ENCODE results near the gene KCNMA1.
"Not testable (repeated sequence)": the region's sequence is repeated elsewhere in the genome, so short reads cannot be mapped to it uniquely, and the experiment has no call there.

The KCNMA1 gene

DNA sequence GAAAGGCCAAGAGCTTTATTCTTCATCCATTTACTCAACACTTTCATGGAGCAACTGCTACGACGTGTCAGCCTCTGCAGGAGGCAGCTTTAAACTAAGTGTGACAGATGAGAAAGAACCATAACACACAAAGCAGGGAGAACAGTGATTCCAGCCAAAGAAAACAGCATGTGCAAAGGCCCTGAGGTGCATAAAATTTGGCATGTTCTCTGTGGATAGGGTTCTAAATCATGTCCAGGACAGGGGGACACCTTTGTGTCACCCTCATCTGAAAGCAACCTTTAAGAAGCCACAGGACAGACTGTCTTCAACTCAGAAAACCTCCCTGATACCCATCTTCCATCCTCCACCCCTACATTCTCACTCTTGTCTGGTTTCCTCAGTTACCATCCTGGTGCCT, 116.6 kb downstream of the KCNMA1 start:
- no peak overlapping the region for H3K27ac ChIP-seq (ENCODE audit: low read length)
- H3K4me3 ChIP-seq (ENCODE audit: low read length) = no peak overlapping the region
- H3K4me1 ChIP-seq (ENCODE audit: control insufficient read depth, insufficient read depth, low read length) = no peaks in the 10 kb centered on the region; the same call in 1 of the 2 replicates
- H3K27me3 ChIP-seq (ENCODE audit: control insufficient read depth, insufficient read depth, low read length) = no peaks in the 10 kb centered on the region
- WGBS (ENCODE audit: insufficient coverage, insufficient read length) = no CpG with 5 or more reads among the region's 2 CpGs
- no peaks in the 10 kb centered on the region for H3K9me3 ChIP-seq (ENCODE audit: control insufficient read depth, insufficient read depth, low read length)
- no peak for DNase-seq (ENCODE audit: low read depth, low spot score)
- H3K36me3 ChIP-seq (ENCODE audit: control insufficient read depth, insufficient read depth, low read length) = no peaks in the 10 kb centered on the region

DNA sequence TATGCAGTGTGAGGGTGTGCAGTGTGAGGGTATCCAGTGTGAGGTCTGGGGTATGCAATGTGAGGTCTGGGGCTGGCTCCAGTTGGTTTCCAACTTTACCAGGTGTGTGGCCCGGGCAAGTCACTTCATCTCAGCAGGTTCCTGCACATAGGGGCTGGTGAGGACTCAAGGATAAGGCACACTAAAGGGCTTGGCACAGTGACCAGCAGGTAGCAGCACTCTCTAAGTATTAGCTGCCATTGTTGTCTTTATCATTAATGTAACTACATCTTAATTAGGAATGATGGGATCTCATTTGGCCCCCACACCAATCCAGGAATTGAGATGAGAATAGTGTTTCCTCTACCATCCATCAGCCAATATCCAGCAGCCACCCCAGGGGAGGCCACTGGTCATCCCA, 117.3 kb downstream of the KCNMA1 start:
- H3K4me1 ChIP-seq (ENCODE audit: control insufficient read depth, insufficient read depth, low read length) = no peaks in the 10 kb centered on the region; the same call in 1 of the 2 replicates
- H3K27ac ChIP-seq (ENCODE audit: low read length) = no peak overlapping the region
- no peaks in the 10 kb centered on the region for H3K27me3 ChIP-seq (ENCODE audit: control insufficient read depth, insufficient read depth, low read length)
- no CpG with 5 or more reads among the region's 1 CpG for WGBS (ENCODE audit: insufficient coverage, insufficient read length)
- H3K36me3 ChIP-seq (ENCODE audit: control insufficient read depth, insufficient read depth, low read length) = no peaks in the 10 kb centered on the region
- no peak for DNase-seq (ENCODE audit: low read depth, low spot score)
- no peaks in the 10 kb centered on the region for H3K9me3 ChIP-seq (ENCODE audit: control insufficient read depth, insufficient read depth, low read length)
- no peak overlapping the region for H3K4me3 ChIP-seq (ENCODE audit: low read length)

DNA sequence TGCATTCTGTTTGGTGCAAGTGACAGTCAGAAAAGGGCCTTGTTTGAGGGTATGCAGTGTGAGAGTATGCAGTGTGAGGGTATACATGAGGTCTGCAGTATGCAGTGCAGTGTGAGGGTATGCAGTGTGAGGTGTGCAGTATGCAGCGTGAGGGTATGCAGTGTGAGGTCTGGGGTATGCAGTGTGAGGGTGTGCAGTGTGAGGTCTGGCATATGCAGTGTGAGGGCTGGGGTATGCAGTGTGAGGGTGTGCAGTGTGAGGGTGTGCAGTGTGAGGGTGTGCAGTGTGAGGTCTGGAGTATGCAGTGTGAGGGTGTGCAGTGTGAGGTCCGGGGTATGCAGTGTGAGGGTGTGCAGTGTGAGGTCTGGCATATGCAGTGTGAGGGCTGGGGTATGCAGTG, 117.8 kb downstream of the KCNMA1 start:
- not testable (repeated sequence) for H3K27me3 ChIP-seq (ENCODE audit: control insufficient read depth, insufficient read depth, low read length); H3K4me1 ChIP-seq (ENCODE audit: control insufficient read depth, insufficient read depth, low read length); H3K9me3 ChIP-seq (ENCODE audit: control insufficient read depth, insufficient read depth, low read length); H3K36me3 ChIP-seq (ENCODE audit: control insufficient read depth, insufficient read depth, low read length); DNase-seq (ENCODE audit: low read depth, low spot score); H3K4me3 ChIP-seq (ENCODE audit: low read length); H3K27ac ChIP-seq (ENCODE audit: low read length)
- WGBS (ENCODE audit: insufficient coverage, insufficient read length) = no CpG with 5 or more reads among the region's 2 CpGs

DNA sequence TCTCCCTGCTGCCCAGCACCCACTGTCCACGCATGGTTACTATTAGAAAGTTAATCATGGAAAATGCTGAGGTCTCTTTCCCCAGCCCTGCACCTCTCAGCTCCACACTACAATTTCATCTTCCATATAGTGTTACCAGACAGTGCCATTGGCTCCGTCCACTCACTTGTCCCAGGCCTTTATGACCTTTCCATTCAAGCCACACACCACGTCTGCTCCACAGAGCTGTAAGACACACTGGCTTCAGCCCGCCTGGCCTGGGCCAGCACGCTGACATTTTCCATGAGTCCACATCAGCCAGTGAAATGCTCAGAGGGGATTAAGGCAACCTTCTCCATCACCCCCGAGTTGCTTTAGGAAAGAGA, 118.7 kb downstream of the KCNMA1 start:
- H3K4me3 ChIP-seq (ENCODE audit: low read length) = no peak overlapping the region
- no peaks in the 10 kb centered on the region for H3K36me3 ChIP-seq (ENCODE audit: control insufficient read depth, insufficient read depth, low read length)
- H3K4me1 ChIP-seq (ENCODE audit: control insufficient read depth, insufficient read depth, low read length) = no peaks in the 10 kb centered on the region
- no peak for DNase-seq (ENCODE audit: low read depth, low spot score)
- no CpG with 5 or more reads among the region's 6 CpGs for WGBS (ENCODE audit: insufficient coverage, insufficient read length)
- no peaks in the 10 kb centered on the region for H3K27me3 ChIP-seq (ENCODE audit: control insufficient read depth, insufficient read depth, low read length)
- no peak overlapping the region for H3K27ac ChIP-seq (ENCODE audit: low read length)
- H3K9me3 ChIP-seq (ENCODE audit: control insufficient read depth, insufficient read depth, low read length) = no peaks in the 10 kb centered on the region

DNA sequence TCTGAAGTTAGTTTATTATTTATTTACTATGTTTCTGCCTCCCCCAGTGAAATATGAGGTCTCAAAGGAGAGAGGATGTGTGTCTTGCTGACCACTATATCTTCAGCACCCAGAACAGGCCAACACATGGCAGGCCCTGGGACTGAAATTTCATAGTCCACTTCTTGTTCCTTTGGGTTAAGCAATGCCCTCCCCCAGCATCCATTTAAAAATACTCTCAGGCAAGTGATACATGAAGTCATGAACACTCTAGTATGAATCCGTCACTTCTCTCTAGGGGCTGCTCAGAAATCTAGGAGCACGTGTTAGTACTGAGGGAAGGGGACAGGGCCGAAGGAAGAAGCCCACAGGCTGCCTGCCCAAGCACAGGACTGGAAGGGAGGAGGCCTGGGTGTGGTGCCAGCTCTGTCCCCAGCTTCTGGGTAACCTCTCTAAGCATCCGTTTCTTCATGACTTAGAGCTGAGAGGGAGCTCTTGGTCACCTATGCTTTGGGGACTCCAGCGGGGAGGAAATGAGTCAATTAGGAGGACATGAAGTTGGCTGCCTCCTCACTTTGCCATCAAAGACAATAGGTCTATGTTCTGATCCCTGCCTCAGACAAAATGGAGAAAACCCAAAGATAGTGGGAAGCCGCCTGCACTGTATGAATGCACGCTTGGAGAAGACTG, 119.2 kb downstream of the KCNMA1 start:
- H3K4me3 ChIP-seq (ENCODE audit: low read length) = no peak overlapping the region
- H3K36me3 ChIP-seq (ENCODE audit: control insufficient read depth, insufficient read depth, low read length) = no peaks in the 10 kb centered on the region
- no peaks in the 10 kb centered on the region for H3K27me3 ChIP-seq (ENCODE audit: control insufficient read depth, insufficient read depth, low read length)
- no peak overlapping the region for H3K27ac ChIP-seq (ENCODE audit: low read length)
- no peaks in the 10 kb centered on the region for H3K9me3 ChIP-seq (ENCODE audit: control insufficient read depth, insufficient read depth, low read length)
- H3K4me1 ChIP-seq (ENCODE audit: control insufficient read depth, insufficient read depth, low read length) = no peaks in the 10 kb centered on the region
- DNase-seq (ENCODE audit: low read depth, low spot score) = no peak
- no CpG with 5 or more reads among the region's 7 CpGs for WGBS (ENCODE audit: insufficient coverage, insufficient read length)

DNA sequence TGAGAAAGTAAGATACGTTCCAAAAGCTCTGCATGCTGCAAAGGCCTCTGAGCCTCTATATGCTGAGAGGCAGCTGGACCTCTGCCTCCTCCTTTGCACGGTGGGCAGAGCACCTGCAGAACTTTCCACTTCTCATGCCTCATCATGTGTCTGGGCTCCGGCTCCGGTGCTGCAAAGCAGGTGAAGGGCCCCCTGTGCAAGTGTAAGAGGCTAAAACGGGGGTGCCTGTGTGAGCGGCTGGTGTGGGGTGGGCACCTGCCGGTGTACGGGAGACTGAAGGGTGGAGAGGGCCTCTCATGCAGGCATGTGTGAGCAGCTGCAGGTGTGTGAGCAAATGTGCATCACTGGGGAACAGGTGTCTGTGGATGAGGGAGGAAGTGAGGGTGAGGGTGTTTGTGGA, 121.0 kb downstream of the KCNMA1 start:
- no CpG with 5 or more reads among the region's 8 CpGs for WGBS (ENCODE audit: insufficient coverage, insufficient read length)
- H3K27me3 ChIP-seq (ENCODE audit: control insufficient read depth, insufficient read depth, low read length) = no peaks in the 10 kb centered on the region
- no peak for DNase-seq (ENCODE audit: low read depth, low spot score)
- H3K4me3 ChIP-seq (ENCODE audit: low read length) = no peak overlapping the region
- H3K36me3 ChIP-seq (ENCODE audit: control insufficient read depth, insufficient read depth, low read length) = no peaks in the 10 kb centered on the region
- no peaks in the 10 kb centered on the region; the same call in 1 of the 2 replicates for H3K4me1 ChIP-seq (ENCODE audit: control insufficient read depth, insufficient read depth, low read length)
- no peak overlapping the region for H3K27ac ChIP-seq (ENCODE audit: low read length)
- no peaks in the 10 kb centered on the region for H3K9me3 ChIP-seq (ENCODE audit: control insufficient read depth, insufficient read depth, low read length)

DNA sequence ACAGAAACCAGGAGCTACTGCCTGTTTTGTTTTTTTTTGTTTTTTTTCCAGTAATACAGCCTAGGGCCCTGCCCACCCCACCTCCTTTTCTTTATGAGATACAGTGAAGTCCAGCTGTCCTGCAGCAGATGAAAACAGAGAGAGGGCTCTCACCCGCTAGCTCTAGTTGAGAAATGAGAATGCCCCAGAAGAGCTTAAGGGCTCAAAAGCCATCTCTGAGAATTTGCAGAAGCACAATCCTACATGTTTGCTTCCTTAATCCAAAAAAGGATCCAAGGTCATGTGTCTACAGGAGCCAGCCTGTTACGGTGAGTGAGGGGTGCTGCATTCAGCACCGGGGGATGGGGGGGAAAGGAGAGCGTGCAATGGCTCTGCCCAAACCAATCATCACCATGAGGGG, 122.7 kb downstream of the KCNMA1 start:
- Histone ChIP-seq H3K4me1 (ENCODE audit: control insufficient read depth, insufficient read depth, low read length) (no peaks in the 10 kb centered on the region; the same call in 1 of the 2 replicates), H3K27me3 (ENCODE audit: control insufficient read depth, insufficient read depth, low read length) (no peaks in the 10 kb centered on the region), H3K4me3 (ENCODE audit: low read length) (no peak overlapping the region), H3K36me3 (ENCODE audit: control insufficient read depth, insufficient read depth, low read length) (no peaks in the 10 kb centered on the region), H3K27ac (ENCODE audit: low read length) (no peak overlapping the region), H3K9me3 (ENCODE audit: control insufficient read depth, insufficient read depth, low read length) (no peaks in the 10 kb centered on the region)
- WGBS (ENCODE audit: insufficient coverage, insufficient read length) = no CpG with 5 or more reads among the region's 4 CpGs
- no peak for DNase-seq (ENCODE audit: low read depth, low spot score)

DNA sequence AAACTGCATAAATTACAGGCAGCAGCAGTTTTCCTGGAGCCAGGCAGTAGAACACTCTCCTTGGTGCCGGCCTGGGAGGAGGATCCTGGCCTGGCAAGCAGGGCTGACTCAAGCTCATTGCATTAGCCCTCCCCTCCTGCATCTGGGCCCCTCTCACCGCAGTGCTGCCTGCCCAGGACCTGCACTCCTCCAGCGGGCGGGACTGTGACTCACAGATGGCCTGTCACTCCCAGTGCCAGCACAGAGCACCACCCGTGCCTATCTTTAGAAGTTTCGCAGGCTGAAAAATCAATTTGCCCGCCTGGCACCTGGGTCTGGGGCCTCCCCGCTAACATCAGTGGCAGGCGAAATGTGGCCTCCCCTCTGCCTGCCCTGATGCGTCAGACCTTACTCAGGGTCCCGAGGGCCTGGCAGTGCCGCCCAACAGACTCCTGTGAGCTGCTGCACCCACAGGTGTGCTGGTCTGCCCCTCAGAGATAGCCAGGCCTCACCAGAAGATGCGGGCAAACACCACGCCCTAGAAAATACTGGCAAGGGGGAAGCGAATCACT, 123.8 kb downstream of the KCNMA1 start:
- no CpG with 5 or more reads among the region's 15 CpGs for WGBS (ENCODE audit: insufficient coverage, insufficient read length)
- no peaks in the 10 kb centered on the region for H3K9me3 ChIP-seq (ENCODE audit: control insufficient read depth, insufficient read depth, low read length)

DNA sequence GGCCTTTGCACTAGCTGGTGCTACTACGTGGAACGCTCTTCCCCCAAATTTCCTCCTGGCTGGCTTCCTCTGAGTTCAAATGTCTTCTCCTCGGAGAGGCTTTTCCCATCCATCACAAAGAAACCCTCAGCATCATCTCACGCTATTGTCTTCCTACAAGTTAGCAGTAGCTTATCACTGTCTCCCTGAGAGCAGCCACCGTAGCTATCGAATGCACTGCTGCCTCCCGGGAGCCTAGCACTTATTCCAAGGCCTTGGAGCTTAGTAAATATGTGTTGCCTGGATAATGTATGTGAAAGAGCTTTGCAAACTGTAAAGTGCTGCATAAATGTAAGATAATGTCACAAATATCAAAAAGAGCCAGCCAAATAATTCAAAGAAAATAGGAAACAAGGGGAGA, 124.4 kb downstream of the KCNMA1 start:
- WGBS (ENCODE audit: insufficient coverage, insufficient read length) = no CpG with 5 or more reads among the region's 7 CpGs
- Histone ChIP-seq H3K27me3 (ENCODE audit: control insufficient read depth, insufficient read depth, low read length) (no peaks in the 10 kb centered on the region), H3K4me1 (ENCODE audit: control insufficient read depth, insufficient read depth, low read length) (no peaks in the 10 kb centered on the region; the same call in 1 of the 2 replicates), H3K36me3 (ENCODE audit: control insufficient read depth, insufficient read depth, low read length) (no peaks in the 10 kb centered on the region), H3K9me3 (ENCODE audit: control insufficient read depth, insufficient read depth, low read length) (no peaks in the 10 kb centered on the region), H3K4me3 (ENCODE audit: low read length) (no peak overlapping the region), H3K27ac (ENCODE audit: low read length) (no peak overlapping the region)
- no peak for DNase-seq (ENCODE audit: low read depth, low spot score)

More for the DNA sequence above, 123.8 kb downstream of the KCNMA1 start:
- H3K4me3 ChIP-seq (ENCODE audit: low read length) = no peak overlapping the region
- H3K4me1 ChIP-seq (ENCODE audit: control insufficient read depth, insufficient read depth, low read length) = no peaks in the 10 kb centered on the region; the same call in 1 of the 2 replicates
- no peaks in the 10 kb centered on the region for H3K27me3 ChIP-seq (ENCODE audit: control insufficient read depth, insufficient read depth, low read length)
- no peak overlapping the region for H3K27ac ChIP-seq (ENCODE audit: low read length)
- H3K36me3 ChIP-seq (ENCODE audit: control insufficient read depth, insufficient read depth, low read length) = no peaks in the 10 kb centered on the region
- no peak for DNase-seq (ENCODE audit: low read depth, low spot score)

DNA sequence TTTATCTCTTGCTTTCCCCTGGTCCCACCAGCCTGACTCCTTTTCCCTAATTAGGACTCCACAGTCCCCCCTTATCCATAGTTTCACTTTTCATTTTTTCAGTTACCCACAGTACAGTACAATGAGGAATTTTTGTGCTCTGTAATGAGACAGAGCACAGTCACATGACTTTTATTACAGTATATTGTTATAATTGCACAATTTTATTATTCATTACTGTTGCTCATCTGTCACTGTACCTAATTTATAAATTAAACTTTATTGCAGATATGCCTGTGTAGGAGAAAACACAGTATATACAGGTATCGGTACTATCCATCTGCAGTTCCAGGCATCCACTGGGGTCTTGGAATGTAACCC, 125.4 kb downstream of the KCNMA1 start:
- no peaks in the 10 kb centered on the region; the same call in 1 of the 2 replicates for H3K4me1 ChIP-seq (ENCODE audit: control insufficient read depth, insufficient read depth, low read length)
- H3K36me3 ChIP-seq (ENCODE audit: control insufficient read depth, insufficient read depth, low read length) = no peaks in the 10 kb centered on the region
- H3K27me3 ChIP-seq (ENCODE audit: control insufficient read depth, insufficient read depth, low read length) = no peaks in the 10 kb centered on the region
- no CpG with 5 or more reads among the region's 1 CpG for WGBS (ENCODE audit: insufficient coverage, insufficient read length)
- no peak overlapping the region for H3K4me3 ChIP-seq (ENCODE audit: low read length)
- no peak for DNase-seq (ENCODE audit: low read depth, low spot score)
- no peak overlapping the region for H3K27ac ChIP-seq (ENCODE audit: low read length)
- no peaks in the 10 kb centered on the region for H3K9me3 ChIP-seq (ENCODE audit: control insufficient read depth, insufficient read depth, low read length)

Data from iPS DF 6.9 (cell line).